ENCODE measurements around the gene ACOT13. TPM values are rescaled to one million over a fixed set of nuclear protein-coding genes. Genes with fewer than 3 reads are reported as not detected.
A peak's percentile ranks its signal among the peaks of the same experiment; 100 is the strongest.

Gene ACOT13
- total and polyA plus RNA-seq, 5 donors from 2014 or later, result 2.9 to 26.7 (median 15.1) TPM

GRCh38 chr6:24686408-24686807, 19.5 kb downstream of the ACOT13 start:
- Mint-ChIP-seq H3K9me3 (no peaks in the 10 kb centered on the region), H3K4me1 (peaks cover 0 to 5% (median 0%) of the 10 kb centered on the region in 4 donors), H3K36me3 (peaks cover 27% of the 10 kb centered on the region), H3K4me3 (no peak overlapping the region), H3K27me3 (no peaks in the 10 kb centered on the region), H3K27ac (peak overlapping the region in 1 of 3 donors; percentile 56)
- no peak for DNase-seq
- H3K36me3 ChIP-seq (ENCODE audit: control insufficient read depth, insufficient read depth, low read length), result no peaks in the 10 kb centered on the region
- no peak for ATAC-seq (ENCODE audit: low read depth in 2 of 2)
- no peak overlapping the region for H3K27ac ChIP-seq (ENCODE audit: insufficient read depth, low read length, poor library complexity, severe bottlenecking)
- no peaks in the 10 kb centered on the region for H3K4me1 ChIP-seq (ENCODE audit: control insufficient read depth, insufficient read depth, low read length, poor library complexity, severe bottlenecking)
- H3K9me3 ChIP-seq (ENCODE audit: control insufficient read depth in 2 of 2, low read length in 2 of 2), result no peaks in the 10 kb centered on the region
- H3K4me3 ChIP-seq (ENCODE audit: low read depth, low read length), result no peak overlapping the region
- no peaks in the 10 kb centered on the region for H3K27me3 ChIP-seq (ENCODE audit: control insufficient read depth, insufficient read depth, low read length)

- H3K27me3 Mint-ChIP-seq, result no peaks in the 10 kb centered on the region
- H3K4me3 ChIP-seq (ENCODE audit: low read depth, low read length), result no peak overlapping the region
- ATAC-seq (ENCODE audit: low read depth in 2 of 2), result no peak
- H3K27ac ChIP-seq (ENCODE audit: insufficient read depth, low read length, poor library complexity, severe bottlenecking), result no peak overlapping the region
- no peaks in the 10 kb centered on the region for H3K9me3 Mint-ChIP-seq
- peaks cover 24% of the 10 kb centered on the region for H3K36me3 Mint-ChIP-seq
- H3K4me1 ChIP-seq (ENCODE audit: control insufficient read depth, insufficient read depth, low read length, poor library complexity, severe bottlenecking), result no peaks in the 10 kb centered on the region
- H3K27me3 ChIP-seq (ENCODE audit: control insufficient read depth, insufficient read depth, low read length), result no peaks in the 10 kb centered on the region
- no peaks in the 10 kb centered on the region for H3K36me3 ChIP-seq (ENCODE audit: control insufficient read depth, insufficient read depth, low read length)
- DNase-seq, result no peak
- peak overlapping the region in 1 of 3 donors; percentile 56 for H3K27ac Mint-ChIP-seq
- peaks cover 0 to 6% (median 2%) of the 10 kb centered on the region in 4 donors for H3K4me1 Mint-ChIP-seq
- no peaks in the 10 kb centered on the region for H3K9me3 ChIP-seq (ENCODE audit: control insufficient read depth in 2 of 2, low read length in 2 of 2)
- no peak overlapping the region for H3K4me3 Mint-ChIP-seq
Observed at GRCh38 chr6:24686946-24687345, 20.1 kb downstream of the ACOT13 start.

GRCh38 chr6:24689964-24690363, 23.1 kb downstream of the ACOT13 start:
- H3K27me3 ChIP-seq (ENCODE audit: control insufficient read depth, insufficient read depth, low read length), result no peaks in the 10 kb centered on the region
- ATAC-seq (ENCODE audit: low read depth in 2 of 2), result no peak
- H3K9me3 ChIP-seq (ENCODE audit: control insufficient read depth in 2 of 2, low read length in 2 of 2), result no peaks in the 10 kb centered on the region
- H3K4me1 Mint-ChIP-seq, result peaks cover 0 to 11% (median 7%) of the 10 kb centered on the region in 4 donors
- peaks cover 0 to 1% (median 0%) of the 10 kb centered on the region in 7 donors for H3K9me3 Mint-ChIP-seq
- peaks cover 19% of the 10 kb centered on the region for H3K36me3 Mint-ChIP-seq
- no peak overlapping the region for H3K27ac ChIP-seq (ENCODE audit: insufficient read depth, low read length, poor library complexity, severe bottlenecking)
- no peak overlapping the region for H3K4me3 Mint-ChIP-seq
- H3K27ac Mint-ChIP-seq, result no peak overlapping the region
- H3K4me1 ChIP-seq (ENCODE audit: control insufficient read depth, insufficient read depth, low read length, poor library complexity, severe bottlenecking), result no peaks in the 10 kb centered on the region
- DNase-seq, result no peak
- H3K36me3 ChIP-seq (ENCODE audit: control insufficient read depth, insufficient read depth, low read length), result no peaks in the 10 kb centered on the region
- no peak overlapping the region for H3K4me3 ChIP-seq (ENCODE audit: low read depth, low read length)
- H3K27me3 Mint-ChIP-seq, result no peaks in the 10 kb centered on the region

- no peak for DNase-seq
- H3K27me3 ChIP-seq (ENCODE audit: control insufficient read depth, insufficient read depth, low read length), result no peaks in the 10 kb centered on the region
- Mint-ChIP-seq H3K27ac (peak overlapping the region in 1 of 3 donors; percentile 65), H3K27me3 (no peaks in the 10 kb centered on the region), H3K4me3 (no peak overlapping the region), H3K9me3 (peaks cover 0 to 1% (median 0%) of the 10 kb centered on the region in 7 donors), H3K36me3 (peaks cover 19% of the 10 kb centered on the region), H3K4me1 (peaks cover 4 to 15% (median 11%) of the 10 kb centered on the region in 4 donors)
- no peak overlapping the region for H3K4me3 ChIP-seq (ENCODE audit: low read depth, low read length)
- H3K9me3 ChIP-seq (ENCODE audit: control insufficient read depth in 2 of 2, low read length in 2 of 2), result no peaks in the 10 kb centered on the region
- no peaks in the 10 kb centered on the region for H3K36me3 ChIP-seq (ENCODE audit: control insufficient read depth, insufficient read depth, low read length)
- H3K27ac ChIP-seq (ENCODE audit: insufficient read depth, low read length, poor library complexity, severe bottlenecking), result no peak overlapping the region
- no peaks in the 10 kb centered on the region for H3K4me1 ChIP-seq (ENCODE audit: control insufficient read depth, insufficient read depth, low read length, poor library complexity, severe bottlenecking)
- no peak for ATAC-seq (ENCODE audit: low read depth in 2 of 2)
Observed at GRCh38 chr6:24690593-24690992, 23.7 kb downstream of the ACOT13 start.

- Histone ChIP-seq H3K27me3 (ENCODE audit: control insufficient read depth, insufficient read depth, low read length) (no peaks in the 10 kb centered on the region), H3K4me1 (ENCODE audit: control insufficient read depth, insufficient read depth, low read length, poor library complexity, severe bottlenecking) (no peaks in the 10 kb centered on the region), H3K9me3 (ENCODE audit: control insufficient read depth in 2 of 2, low read length in 2 of 2) (no peaks in the 10 kb centered on the region), H3K27ac (ENCODE audit: insufficient read depth, low read length, poor library complexity, severe bottlenecking) (no peak overlapping the region), H3K4me3 (ENCODE audit: low read depth, low read length) (no peak overlapping the region), H3K36me3 (ENCODE audit: control insufficient read depth, insufficient read depth, low read length) (no peaks in the 10 kb centered on the region)
- peaks cover 13% of the 10 kb centered on the region for H3K36me3 Mint-ChIP-seq
- peak overlapping the region in 2 of 3 donors; percentile 30 to 77 for H3K27ac Mint-ChIP-seq
- ATAC-seq (ENCODE audit: low read depth in 2 of 2), result no peak
- no peak for DNase-seq
- peaks cover 0 to 1% (median 0%) of the 10 kb centered on the region in 7 donors for H3K9me3 Mint-ChIP-seq
- no peaks in the 10 kb centered on the region for H3K27me3 Mint-ChIP-seq
- peaks cover 10 to 16% (median 15%) of the 10 kb centered on the region in 4 donors for H3K4me1 Mint-ChIP-seq
- H3K4me3 Mint-ChIP-seq, result no peak overlapping the region
Observed at GRCh38 chr6:24691550-24691949, 24.7 kb downstream of the ACOT13 start.

GRCh38 chr6:24692003-24692402, 25.1 kb downstream of the ACOT13 start:
- Histone ChIP-seq H3K27me3 (ENCODE audit: control insufficient read depth, insufficient read depth, low read length) (no peaks in the 10 kb centered on the region), H3K4me1 (ENCODE audit: control insufficient read depth, insufficient read depth, low read length, poor library complexity, severe bottlenecking) (no peaks in the 10 kb centered on the region), H3K36me3 (ENCODE audit: control insufficient read depth, insufficient read depth, low read length) (no peaks in the 10 kb centered on the region), H3K9me3 (ENCODE audit: control insufficient read depth in 2 of 2, low read length in 2 of 2) (no peaks in the 10 kb centered on the region), H3K4me3 (ENCODE audit: low read depth, low read length) (no peak overlapping the region), H3K27ac (ENCODE audit: insufficient read depth, low read length, poor library complexity, severe bottlenecking) (no peak overlapping the region)
- peaks cover 8% of the 10 kb centered on the region for H3K36me3 Mint-ChIP-seq
- H3K4me1 Mint-ChIP-seq, result peaks cover 10 to 16% (median 15%) of the 10 kb centered on the region in 4 donors
- ATAC-seq (ENCODE audit: low read depth in 2 of 2) (no peak), DNase-seq (no peak)
- no peak overlapping the region for H3K4me3 Mint-ChIP-seq
- H3K27ac Mint-ChIP-seq, result peak overlapping the region in 1 of 3 donors; percentile 77
- H3K27me3 Mint-ChIP-seq, result no peaks in the 10 kb centered on the region
- H3K9me3 Mint-ChIP-seq, result peaks cover 0 to 1% (median 0%) of the 10 kb centered on the region in 7 donors

- no peaks in the 10 kb centered on the region for H3K4me1 ChIP-seq (ENCODE audit: control insufficient read depth, insufficient read depth, low read length, poor library complexity, severe bottlenecking)
- H3K9me3 ChIP-seq (ENCODE audit: control insufficient read depth in 2 of 2, low read length in 2 of 2), result no peaks in the 10 kb centered on the region
- H3K36me3 ChIP-seq (ENCODE audit: control insufficient read depth, insufficient read depth, low read length), result no peaks in the 10 kb centered on the region
- Mint-ChIP-seq H3K36me3 (peaks cover 6% of the 10 kb centered on the region), H3K4me3 (no peak overlapping the region), H3K4me1 (peaks cover 10 to 16% (median 15%) of the 10 kb centered on the region in 4 donors), H3K27ac (no peak overlapping the region), H3K27me3 (no peaks in the 10 kb centered on the region), H3K9me3 (peaks cover 0 to 1% (median 0%) of the 10 kb centered on the region in 7 donors)
- no peak overlapping the region for H3K4me3 ChIP-seq (ENCODE audit: low read depth, low read length)
- H3K27ac ChIP-seq (ENCODE audit: insufficient read depth, low read length, poor library complexity, severe bottlenecking), result no peak overlapping the region
- DNase-seq (no peak), ATAC-seq (ENCODE audit: low read depth in 2 of 2) (no peak)
- no peaks in the 10 kb centered on the region for H3K27me3 ChIP-seq (ENCODE audit: control insufficient read depth, insufficient read depth, low read length)
Observed at GRCh38 chr6:24692415-24692814, 25.5 kb downstream of the ACOT13 start.

GRCh38 chr6:24692848-24693592, 26.1 kb downstream of the ACOT13 start:
- no peaks in the 10 kb centered on the region for H3K36me3 ChIP-seq (ENCODE audit: control insufficient read depth, insufficient read depth, low read length)
- peak overlapping the region in 1 of 3 donors; percentile 56 for H3K27ac Mint-ChIP-seq
- H3K9me3 ChIP-seq (ENCODE audit: control insufficient read depth in 2 of 2, low read length in 2 of 2), result no peaks in the 10 kb centered on the region
- peaks cover 0 to 1% (median 0%) of the 10 kb centered on the region in 7 donors for H3K9me3 Mint-ChIP-seq
- no peaks in the 10 kb centered on the region for H3K27me3 Mint-ChIP-seq
- DNase-seq (peak in 1 of 3 donors; percentile 38), ATAC-seq (ENCODE audit: low read depth in 2 of 2) (peak; percentile 50 to 59)
- no peak overlapping the region for H3K4me3 Mint-ChIP-seq
- H3K36me3 Mint-ChIP-seq, result peaks cover 4% of the 10 kb centered on the region
- no peak overlapping the region for H3K27ac ChIP-seq (ENCODE audit: insufficient read depth, low read length, poor library complexity, severe bottlenecking)
- H3K4me1 Mint-ChIP-seq, result peaks cover 10 to 18% (median 15%) of the 10 kb centered on the region in 4 donors
- no peaks in the 10 kb centered on the region for H3K27me3 ChIP-seq (ENCODE audit: control insufficient read depth, insufficient read depth, low read length)
- no peaks in the 10 kb centered on the region for H3K4me1 ChIP-seq (ENCODE audit: control insufficient read depth, insufficient read depth, low read length, poor library complexity, severe bottlenecking)
- H3K4me3 ChIP-seq (ENCODE audit: low read depth, low read length), result no peak overlapping the region
